GM10847 (cell line): Measurements from ENCODE around the gene CC2D2B.

ENCODE experiments used
- POLR2A ChIP-seq: IDR thresholded peaks from 2 replicates; pipeline ENCODE4 v1.6.1; 2011; ENCODE audit not compliant: insufficient read length; ENCODE audit errors: extremely low read depth

Gene CC2D2B

GRCh38 chr10:96043033-96043892 lies 135.5 kb downstream of the CC2D2B start, which contains the start of gene CCNJ:
TSS of gene CCNJ (plus strand) at chr10:96043583. CDS start at chr10:96044394, 811 bp downstream.
- peak; percentile 60 for TF ChIP-seq POLR2A

- no peak for TF ChIP-seq POLR2A
Observed at GRCh38 chr10:96043893-96044715, 136.3 kb downstream of the CC2D2B start.

- no peak for TF ChIP-seq POLR2A
Observed at GRCh38 chr10:96044736-96045135, 137.0 kb downstream of the CC2D2B start.

GRCh38 chr10:96046546-96046945 lies 138.8 kb downstream of the CC2D2B start:
- no peak for TF ChIP-seq POLR2A

- TF ChIP-seq POLR2A = no peak
Observed at GRCh38 chr10:96047004-96047649, 139.4 kb downstream of the CC2D2B start.

GRCh38 chr10:96049340-96049739 lies 141.6 kb downstream of the CC2D2B start:
- TF ChIP-seq POLR2A = no peak

- no peak for TF ChIP-seq POLR2A
Observed at GRCh38 chr10:96053985-96054384, 146.2 kb downstream of the CC2D2B start.

- no peak for TF ChIP-seq POLR2A
Observed at GRCh38 chr10:96056787-96057186, 149.0 kb downstream of the CC2D2B start.

GRCh38 chr10:96061232-96061631 lies 153.5 kb downstream of the CC2D2B start:
- TF ChIP-seq POLR2A = no peak

- TF ChIP-seq POLR2A = no peak
Observed at GRCh38 chr10:96072674-96073073, 164.9 kb downstream of the CC2D2B start.

- TF ChIP-seq POLR2A = no peak
Observed at GRCh38 chr10:96073722-96074121, 165.9 kb downstream of the CC2D2B start.

- TF ChIP-seq POLR2A = no peak
Observed at GRCh38 chr10:96074776-96075175, 167.0 kb downstream of the CC2D2B start.

- TF ChIP-seq POLR2A = no peak
Observed at GRCh38 chr10:96075977-96076376, 168.2 kb downstream of the CC2D2B start.

GRCh38 chr10:96077156-96077555 lies 169.4 kb downstream of the CC2D2B start:
- TF ChIP-seq POLR2A = no peak

- TF ChIP-seq POLR2A = no peak
Observed at GRCh38 chr10:96082153-96082552, 174.4 kb downstream of the CC2D2B start.
